Naive B cell (primary cell): ENCODE data around the gene GPR3. TPM values are rescaled to one million over a fixed set of nuclear protein-coding genes. Genes with fewer than 3 reads are reported as not detected.

Experiments
- ATAC-seq, 2 donors: fragments of 150-1000 bp; cut with Tn5 transposase; 2 replicates each; pipeline ENCODE4 v1.10.0; 2021; ENCODE audit warnings: low read depth in 2 of 2, mild to moderate bottlenecking in 2 of 2, moderate library complexity in 2 of 2
- DNase-seq: peaks from one replicate; pipeline ENCODE4 v3.0.0; 2022
- H3K27ac Mint-ChIP-seq, 6 donors: one replicate each; pipeline ENCODE4 v1.8.0; 2020 to 2022; ENCODE audit warnings: mild to moderate bottlenecking in 6 of 6, mixed read lengths in 6 of 6, moderate library complexity in 5 of 6, inconsistent platforms in 2 of 6
- H3K27me3 Mint-ChIP-seq, 3 donors: one replicate each; pipeline ENCODE4 v1.8.0; 2021 to 2022; ENCODE audit warnings: mixed read lengths in 3 of 3, mild to moderate bottlenecking in 1 of 3
- H3K36me3 Mint-ChIP-seq, 2 donors: one replicate each; pipeline ENCODE4 v1.8.0; 2020 to 2022; ENCODE audit warnings: mixed read lengths in 2 of 2, inconsistent platforms in 1 of 2, mild to moderate bottlenecking in 1 of 2
- H3K4me1 Mint-ChIP-seq, 3 donors: one replicate each; pipeline ENCODE4 v1.8.0; 2020 to 2022; ENCODE audit warnings: mixed read lengths in 3 of 3, inconsistent platforms in 1 of 3, mild to moderate bottlenecking in 1 of 3, moderate library complexity in 1 of 3
- H3K4me3 Mint-ChIP-seq, 8 donors: one replicate each; pipeline ENCODE4 v1.8.0; 2020 to 2022; ENCODE audit warnings: mild to moderate bottlenecking in 8 of 8, mixed read lengths in 8 of 8, moderate library complexity in 8 of 8, inconsistent platforms in 2 of 8
- H3K9me3 Mint-ChIP-seq, 7 donors: one replicate each; pipeline ENCODE4 v1.8.0; 2020 to 2022; ENCODE audit warnings: mixed read lengths in 7 of 7, mild to moderate bottlenecking in 5 of 7, inconsistent platforms in 2 of 7, moderate library complexity in 1 of 7
- polyA plus RNA-seq, 6 donors: library from polyadenylated mRNA; unstranded; fragments of 300-500 nt; fragmentation: Illumina TruSeq; gene quantifications; one replicate each; pipeline ENCODE4 v1.2.3, GENCODE V29; 2021; ENCODE audit warnings: low read depth in 6 of 6

Gene GPR3
- polyA plus RNA-seq, 6 donors from 2014 or later = 0.12 to 0.64 (median 0.35) TPM; not detected in 2

DNA sequence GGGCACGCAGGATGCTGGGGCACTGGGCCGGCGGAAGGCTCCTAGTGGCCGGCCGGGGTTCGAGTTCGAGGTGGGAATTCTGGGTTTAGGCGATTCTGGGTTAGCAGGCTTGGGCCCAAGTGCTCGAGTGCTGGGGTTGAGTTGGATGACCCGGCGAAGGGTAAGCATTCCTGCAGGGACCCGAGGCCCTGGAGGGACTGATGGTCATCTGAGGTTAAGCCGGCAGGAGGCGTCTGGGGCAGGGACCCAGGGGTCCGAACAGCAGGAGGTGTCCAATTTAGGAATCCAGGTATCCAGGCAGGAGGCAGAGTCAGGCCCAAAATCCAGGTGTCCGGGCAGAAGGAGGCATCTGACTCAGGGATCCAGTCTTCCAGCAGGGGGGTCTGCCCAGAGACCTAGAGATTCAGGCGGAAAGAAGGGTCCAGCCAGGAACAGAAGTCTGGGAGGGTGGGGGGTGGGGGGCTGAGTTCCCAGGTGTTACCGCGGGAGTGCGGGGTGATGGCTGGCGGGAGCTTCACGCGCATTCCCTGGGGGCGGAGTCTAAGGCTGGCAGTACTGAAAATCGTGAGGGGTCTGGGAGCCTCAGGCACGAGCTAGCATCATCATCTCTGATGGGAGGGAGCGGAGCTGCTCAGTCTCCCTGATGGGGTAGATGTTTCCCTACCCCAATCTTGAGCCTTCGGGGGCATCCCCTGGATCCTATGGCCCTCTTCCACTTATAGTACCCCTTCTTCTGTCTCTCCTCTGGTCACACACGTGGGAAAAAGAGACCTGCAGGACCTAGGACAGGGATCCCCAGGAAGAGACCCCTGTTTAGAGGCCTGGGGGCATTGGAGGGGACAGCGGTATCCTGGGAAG lies 585 bp downstream of the GPR3 start:
- Mint-ChIP-seq H3K4me1 (peaks cover 25 to 36% (median 26%) of the 10 kb centered on the region in 3 donors), H3K9me3 (no peaks in the 10 kb centered on the region), H3K27me3 (peaks cover 0 to 11% (median 0%) of the 10 kb centered on the region in 3 donors), H3K27ac (peak overlapping the region in 5 of 6 donors; percentile 49 to 90 (median 84)), H3K4me3 (peak overlapping the region in 7 of 8 donors; percentile 43 to 85 (median 76)), H3K36me3 (no peaks in the 10 kb centered on the region)
- DNase-seq = no peak
- no peak for ATAC-seq

DNA sequence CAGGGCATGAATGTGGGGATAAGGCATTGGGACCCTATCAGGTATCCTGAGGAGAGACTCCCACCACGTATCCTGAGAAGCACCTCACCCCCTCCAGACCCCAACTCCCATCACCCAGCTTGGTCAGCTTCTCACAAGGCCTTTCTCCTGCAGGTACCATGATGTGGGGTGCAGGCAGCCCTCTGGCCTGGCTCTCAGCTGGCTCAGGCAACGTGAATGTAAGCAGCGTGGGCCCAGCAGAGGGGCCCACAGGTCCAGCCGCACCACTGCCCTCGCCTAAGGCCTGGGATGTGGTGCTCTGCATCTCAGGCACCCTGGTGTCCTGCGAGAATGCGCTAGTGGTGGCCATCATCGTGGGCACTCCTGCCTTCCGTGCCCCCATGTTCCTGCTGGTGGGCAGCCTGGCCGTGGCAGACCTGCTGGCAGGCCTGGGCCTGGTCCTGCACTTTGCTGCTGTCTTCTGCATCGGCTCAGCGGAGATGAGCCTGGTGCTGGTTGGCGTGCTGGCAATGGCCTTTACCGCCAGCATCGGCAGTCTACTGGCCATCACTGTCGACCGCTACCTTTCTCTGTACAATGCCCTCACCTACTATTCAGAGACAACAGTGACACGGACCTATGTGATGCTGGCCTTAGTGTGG lies 1.3 kb downstream of the GPR3 start:
- DNase-seq (no peak), ATAC-seq (no peak)
- Mint-ChIP-seq H3K9me3 (no peaks in the 10 kb centered on the region), H3K4me1 (peaks cover 22 to 32% (median 23%) of the 10 kb centered on the region in 3 donors), H3K4me3 (peak overlapping the region in 5 of 8 donors; percentile 39 to 85 (median 71)), H3K27ac (peak overlapping the region in 4 of 6 donors; percentile 38 to 73 (median 58)), H3K27me3 (peaks cover 0 to 7% (median 0%) of the 10 kb centered on the region in 3 donors), H3K36me3 (no peaks in the 10 kb centered on the region)

GRCh38 chr1:27394282-27394658 lies 1.8 kb downstream of the GPR3 start:
- ATAC-seq (no peak), DNase-seq (no peak)
- H3K4me3 Mint-ChIP-seq = peak overlapping the region in 4 of 8 donors; percentile 9 to 65 (median 46)
- H3K27me3 Mint-ChIP-seq = peaks cover 0 to 5% (median 0%) of the 10 kb centered on the region in 3 donors
- H3K27ac Mint-ChIP-seq = peak overlapping the region in 3 of 6 donors; percentile 79 to 89 (median 86)
- H3K9me3 Mint-ChIP-seq = no peaks in the 10 kb centered on the region
- H3K4me1 Mint-ChIP-seq = peaks cover 23 to 32% (median 25%) of the 10 kb centered on the region in 3 donors
- H3K36me3 Mint-ChIP-seq = no peaks in the 10 kb centered on the region

GRCh38 chr1:27394925-27395324 lies 2.5 kb downstream of the GPR3 start:
- Mint-ChIP-seq H3K27ac (peak overlapping the region in 4 of 6 donors; percentile 53 to 89 (median 80)), H3K9me3 (no peaks in the 10 kb centered on the region), H3K36me3 (no peaks in the 10 kb centered on the region), H3K27me3 (peaks cover 0 to 5% (median 0%) of the 10 kb centered on the region in 3 donors), H3K4me1 (peaks cover 23 to 32% (median 29%) of the 10 kb centered on the region in 3 donors), H3K4me3 (peak overlapping the region in 4 of 8 donors; percentile 7 to 65 (median 42))
- ATAC-seq = no peak
- no peak for DNase-seq

- H3K27me3 Mint-ChIP-seq = peaks cover 0 to 5% (median 0%) of the 10 kb centered on the region in 3 donors
- DNase-seq = peak; percentile 85
- H3K4me1 Mint-ChIP-seq = peaks cover 23 to 32% (median 29%) of the 10 kb centered on the region in 3 donors
- no peaks in the 10 kb centered on the region for H3K36me3 Mint-ChIP-seq
- no peaks in the 10 kb centered on the region for H3K9me3 Mint-ChIP-seq
- peak overlapping the region in 5 of 6 donors; percentile 44 to 91 (median 81) for H3K27ac Mint-ChIP-seq
- peak overlapping the region in 2 of 8 donors; percentile 25 to 62 for H3K4me3 Mint-ChIP-seq
- ATAC-seq = peak; percentile 41 to 54
Observed at GRCh38 chr1:27395441-27396195, 3.2 kb downstream of the GPR3 start.

- peaks cover 27 to 34% (median 33%) of the 10 kb centered on the region in 3 donors for H3K4me1 Mint-ChIP-seq
- no peaks in the 10 kb centered on the region for H3K36me3 Mint-ChIP-seq
- H3K9me3 Mint-ChIP-seq = no peaks in the 10 kb centered on the region
- DNase-seq (no peak), ATAC-seq (no peak)
- H3K27me3 Mint-ChIP-seq = peaks cover 0 to 3% (median 0%) of the 10 kb centered on the region in 3 donors
- H3K4me3 Mint-ChIP-seq = no peak overlapping the region
- H3K27ac Mint-ChIP-seq = peak overlapping the region in 3 of 6 donors; percentile 28 to 90 (median 69)
Observed at GRCh38 chr1:27397110-27397509, 4.7 kb downstream of the GPR3 start.

DNA sequence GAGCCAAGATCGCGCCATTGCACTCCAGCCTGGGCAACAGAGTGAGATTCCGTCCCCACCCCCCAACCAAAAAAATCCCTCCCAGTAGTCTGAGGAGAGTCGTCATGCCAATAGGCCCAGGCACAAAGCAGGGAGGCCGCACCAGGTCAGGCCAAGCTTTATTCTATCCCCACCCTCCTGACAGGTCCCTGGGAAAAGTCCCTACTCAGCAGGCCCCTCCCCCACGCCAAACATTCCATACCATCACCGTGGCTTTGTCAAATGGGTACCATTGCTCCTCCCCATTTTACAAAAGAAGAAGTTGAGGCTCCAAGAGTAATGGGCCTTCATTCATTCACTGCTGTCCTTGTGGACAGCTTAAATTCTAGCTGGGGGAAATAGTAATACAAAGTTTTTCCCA lies 5.3 kb downstream of the GPR3 start:
- Mint-ChIP-seq H3K4me3 (no peak overlapping the region), H3K27me3 (no peaks in the 10 kb centered on the region), H3K4me1 (peaks cover 26 to 37% (median 36%) of the 10 kb centered on the region in 3 donors), H3K27ac (peak overlapping the region in 1 of 6 donors; percentile 56), H3K9me3 (no peaks in the 10 kb centered on the region), H3K36me3 (no peaks in the 10 kb centered on the region)
- DNase-seq = no peak
- ATAC-seq = no peak

- Mint-ChIP-seq H3K27me3 (no peaks in the 10 kb centered on the region), H3K4me1 (peaks cover 34 to 44% (median 41%) of the 10 kb centered on the region in 3 donors), H3K36me3 (no peaks in the 10 kb centered on the region), H3K9me3 (no peaks in the 10 kb centered on the region), H3K4me3 (no peak overlapping the region), H3K27ac (peak overlapping the region in 3 of 6 donors; percentile 65 to 88 (median 66))
- no peak for DNase-seq
- no peak for ATAC-seq
Observed at GRCh38 chr1:27398405-27399149, 6.2 kb downstream of the GPR3 start.

DNA sequence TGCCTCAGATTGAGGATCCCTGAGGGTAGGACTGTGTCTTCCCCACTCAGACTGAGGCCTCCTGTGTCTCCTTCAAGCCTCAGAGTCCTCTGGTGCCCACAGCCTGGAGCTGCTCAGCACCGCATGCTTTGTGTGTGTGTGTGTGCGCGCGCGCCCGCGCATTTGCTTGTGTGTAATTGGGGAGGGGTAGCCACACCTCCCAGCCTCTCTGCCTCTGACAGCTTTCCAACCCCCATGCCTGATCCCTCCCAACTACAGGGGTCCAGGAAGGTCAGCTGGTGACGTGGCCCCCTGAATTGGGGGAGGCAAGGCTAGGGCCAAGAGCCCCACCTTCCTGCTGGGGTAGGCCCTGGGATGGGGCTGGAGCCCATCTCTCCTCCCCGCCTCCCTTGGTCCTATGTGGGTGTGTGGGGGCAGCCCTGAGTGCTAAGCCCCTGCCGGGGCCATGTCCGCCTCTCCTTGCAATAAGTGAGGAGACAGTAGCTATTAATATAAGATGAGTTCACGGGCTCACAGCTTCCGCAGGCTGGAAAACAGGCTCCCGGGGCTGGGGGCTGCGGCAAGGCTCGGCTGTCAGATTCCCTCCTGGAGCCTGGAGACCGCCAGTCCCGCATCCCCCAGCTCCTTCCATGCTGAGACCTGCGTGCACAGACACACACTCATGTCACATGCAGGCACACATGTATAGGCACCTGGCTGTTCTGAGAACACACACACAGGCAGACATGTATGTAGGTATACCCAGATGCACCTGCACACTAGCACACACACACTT lies 7.0 kb downstream of the GPR3 start:
- H3K36me3 Mint-ChIP-seq = no peaks in the 10 kb centered on the region

DNA sequence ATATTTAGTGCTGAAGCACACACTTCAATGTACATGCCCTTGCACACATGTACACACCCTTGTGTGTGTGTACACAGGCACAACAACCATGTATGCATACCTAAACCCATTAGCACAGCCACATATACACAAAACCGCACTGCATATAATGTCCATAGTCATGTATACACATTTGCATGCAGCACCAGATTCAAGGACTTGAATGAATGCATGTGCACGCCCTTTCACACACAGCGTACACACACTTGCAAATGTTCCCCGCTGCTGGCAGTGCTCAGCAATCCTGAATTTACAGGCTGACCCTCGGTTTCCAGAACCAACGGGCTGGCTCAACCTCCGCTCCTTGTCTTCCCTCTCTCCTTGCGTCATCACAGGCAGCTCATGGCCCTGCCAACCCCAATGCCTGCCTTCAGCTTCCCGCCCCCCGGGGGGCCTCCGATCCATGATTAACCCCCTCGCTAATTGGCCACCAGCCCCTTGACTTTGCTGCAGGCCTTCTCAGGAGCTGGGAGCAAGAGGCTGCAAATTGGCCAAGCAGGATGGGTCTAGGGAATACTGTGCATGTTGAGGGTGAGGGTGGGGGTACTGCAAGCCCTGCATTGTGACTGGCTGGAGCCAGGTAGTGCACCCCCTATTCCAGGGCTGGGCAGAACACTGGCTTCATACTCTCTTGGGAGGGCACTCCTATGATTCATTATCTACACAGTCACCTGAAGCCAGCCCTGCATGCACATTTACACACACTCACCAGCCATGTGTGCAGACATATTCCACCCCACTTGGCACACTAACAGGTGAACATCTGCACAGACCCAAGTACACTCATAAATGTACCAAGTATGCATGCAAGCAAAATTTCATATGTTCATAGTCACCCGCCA lies 7.9 kb downstream of the GPR3 start:
- DNase-seq (no peak), ATAC-seq (no peak)
- Mint-ChIP-seq H3K27me3 (no peaks in the 10 kb centered on the region), H3K4me1 (peaks cover 32 to 50% (median 44%) of the 10 kb centered on the region in 3 donors), H3K27ac (peak overlapping the region in 2 of 6 donors; percentile 56 to 69), H3K36me3 (no peaks in the 10 kb centered on the region), H3K9me3 (no peaks in the 10 kb centered on the region), H3K4me3 (peak overlapping the region in 1 of 8 donors; percentile 29)

More for the DNA sequence above, 7.0 kb downstream of the GPR3 start:
- no peaks in the 10 kb centered on the region for H3K27me3 Mint-ChIP-seq
- ATAC-seq (no peak), DNase-seq (no peak)
- peak overlapping the region in 2 of 6 donors; percentile 66 to 77 for H3K27ac Mint-ChIP-seq
- H3K9me3 Mint-ChIP-seq = no peaks in the 10 kb centered on the region
- peaks cover 41 to 53% (median 49%) of the 10 kb centered on the region in 3 donors for H3K4me1 Mint-ChIP-seq
- no peak overlapping the region for H3K4me3 Mint-ChIP-seq

- Mint-ChIP-seq H3K4me3 (no peak overlapping the region), H3K4me1 (peaks cover 31 to 53% (median 44%) of the 10 kb centered on the region in 3 donors), H3K27me3 (no peaks in the 10 kb centered on the region), H3K36me3 (no peaks in the 10 kb centered on the region), H3K9me3 (no peaks in the 10 kb centered on the region), H3K27ac (no peak overlapping the region)
- no peak for ATAC-seq
- DNase-seq = no peak
Observed at GRCh38 chr1:27400963-27401341, 8.5 kb downstream of the GPR3 start.
